Neural progenitor cell (in vitro differentiated cells): ENCODE measurements around the gene CIDEA.

ENCODE experiments used
- EZH2phosphoT487 ChIP-seq: fragments of 200-600 bp; sonication (generic); IDR thresholded peaks from 2 replicates; pipeline ENCODE4 v1.6.1; 2017; ENCODE audit warnings: antibody characterized with exemption
- TF ChIP-seq, protein P1 (sequence below): fragments of 200-600 bp; sonication (generic); IDR thresholded peaks from 2 replicates; pipeline ENCODE4 v1.5.1; 2017; ENCODE audit warnings: antibody characterized with exemption, mild to moderate bottlenecking

DNA sequence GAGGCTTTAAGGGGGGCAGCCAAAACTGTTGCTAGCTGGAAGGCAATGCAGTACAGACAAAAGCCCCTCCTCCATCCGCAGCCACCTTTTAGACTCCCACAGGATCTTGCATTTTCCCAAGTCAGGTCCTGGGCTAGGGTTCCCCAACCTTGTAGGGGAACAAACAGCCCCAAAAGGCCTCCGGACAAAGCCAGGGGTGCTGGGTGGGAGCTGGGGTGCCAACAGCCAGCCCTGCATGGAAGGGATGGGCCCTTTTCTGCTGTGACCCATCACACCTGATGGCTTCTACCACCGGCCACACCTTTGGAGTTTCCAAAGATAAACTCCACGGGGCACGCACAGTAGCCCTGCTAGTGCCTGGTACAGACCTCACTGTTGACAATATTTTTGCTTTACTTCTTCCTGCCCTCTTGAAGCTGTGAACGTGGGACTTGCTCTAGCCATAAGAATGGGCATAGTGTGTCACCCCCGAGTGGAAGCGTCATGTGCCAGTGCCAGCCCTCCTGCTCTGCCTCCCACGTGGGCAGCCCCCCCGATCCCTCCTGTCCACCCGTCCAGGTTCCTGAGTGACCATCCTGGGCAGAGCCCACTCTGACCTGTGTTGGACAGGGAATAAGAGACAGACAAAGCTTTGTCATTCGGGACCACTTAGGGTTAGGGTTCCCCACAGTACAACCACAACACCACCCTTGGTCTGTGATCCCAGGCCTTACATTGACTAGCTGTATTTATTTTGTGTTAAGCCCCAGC, 72.7 kb downstream of the CIDEA start:
- TF ChIP-seq, protein P1, sequence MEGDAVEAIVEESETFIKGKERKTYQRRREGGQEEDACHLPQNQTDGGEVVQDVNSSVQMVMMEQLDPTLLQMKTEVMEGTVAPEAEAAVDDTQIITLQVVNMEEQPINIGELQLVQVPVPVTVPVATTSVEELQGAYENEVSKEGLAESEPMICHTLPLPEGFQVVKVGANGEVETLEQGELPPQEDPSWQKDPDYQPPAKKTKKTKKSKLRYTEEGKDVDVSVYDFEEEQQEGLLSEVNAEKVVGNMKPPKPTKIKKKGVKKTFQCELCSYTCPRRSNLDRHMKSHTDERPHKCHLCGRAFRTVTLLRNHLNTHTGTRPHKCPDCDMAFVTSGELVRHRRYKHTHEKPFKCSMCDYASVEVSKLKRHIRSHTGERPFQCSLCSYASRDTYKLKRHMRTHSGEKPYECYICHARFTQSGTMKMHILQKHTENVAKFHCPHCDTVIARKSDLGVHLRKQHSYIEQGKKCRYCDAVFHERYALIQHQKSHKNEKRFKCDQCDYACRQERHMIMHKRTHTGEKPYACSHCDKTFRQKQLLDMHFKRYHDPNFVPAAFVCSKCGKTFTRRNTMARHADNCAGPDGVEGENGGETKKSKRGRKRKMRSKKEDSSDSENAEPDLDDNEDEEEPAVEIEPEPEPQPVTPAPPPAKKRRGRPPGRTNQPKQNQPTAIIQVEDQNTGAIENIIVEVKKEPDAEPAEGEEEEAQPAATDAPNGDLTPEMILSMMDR = no peak
- TF ChIP-seq EZH2phosphoT487 = no peak
